ENCODE data around the gene RALGPS1.

GRCh38 chr9:126915281-126915816, 767 bp downstream of the RALGPS1 start:
- TF ChIP-seq CTCF (IDR thresholded peaks at IDR 0.05) (no peak), EZH2 (IDR thresholded peaks at IDR 0.05) (no peak), EZH2phosphoT487 (IDR thresholded peaks at IDR 0.05) (no peak)
